HPDE6-E6E7 (cell line): Measurements from ENCODE around the gene SHH.
A peak's percentile ranks its signal among the peaks of the same experiment; 100 is the strongest.
"Not testable (repeated sequence)": the region's sequence is repeated elsewhere in the genome, so short reads cannot be mapped to it uniquely, and the experiment has no call there.

ENCODE experiments used
- DNase-seq: peaks from one replicate; pipeline ENCODE4 v3.0.0; 2011; ENCODE audit warnings: missing footprints; ENCODE audit errors: extremely low spot score

SHH gene

GRCh38 chr7:155819186-155819585, 6.9 kb upstream of the SHH start:
- DNase-seq, result no peak

GRCh38 chr7:155818820-155819168, 6.5 kb upstream of the SHH start:
- no peak for DNase-seq

- no peak for DNase-seq
These were observed 6.0 kb upstream of the SHH start for GRCh38 chr7:155818154-155818819.

- DNase-seq, result not testable (repeated sequence)
These were observed 5.3 kb upstream of the SHH start for GRCh38 chr7:155817515-155817914.

- DNase-seq, result no peak
These were observed 4.7 kb upstream of the SHH start for GRCh38 chr7:155816996-155817395.

GRCh38 chr7:155816192-155816508, 3.9 kb upstream of the SHH start:
- no peak for DNase-seq

- peak; percentile 71 for DNase-seq
These were observed 3.3 kb upstream of the SHH start for GRCh38 chr7:155815332-155816191.

- DNase-seq, result no peak
These were observed 2.3 kb upstream of the SHH start for GRCh38 chr7:155814316-155815276.

GRCh38 chr7:155813546-155814315, 1.5 kb upstream of the SHH start:
- DNase-seq, result no peak

GRCh38 chr7:155813125-155813524, 862 bp upstream of the SHH start:
- DNase-seq, result no peak

GRCh38 chr7:155811560-155811894, 736 bp downstream of the SHH start:
- no peak for DNase-seq

- no peak for DNase-seq
These were observed 1.3 kb downstream of the SHH start for GRCh38 chr7:155810770-155811559.

- DNase-seq, result no peak
These were observed 2.1 kb downstream of the SHH start for GRCh38 chr7:155809947-155810769.

GRCh38 chr7:155809332-155809946, 2.8 kb downstream of the SHH start:
- no peak for DNase-seq

GRCh38 chr7:155808549-155809331, 3.5 kb downstream of the SHH start:
- no peak for DNase-seq

- no peak for DNase-seq
These were observed 4.3 kb downstream of the SHH start for GRCh38 chr7:155807789-155808548.

- no peak for DNase-seq
These were observed 5.1 kb downstream of the SHH start for GRCh38 chr7:155807065-155807671.
